Stomach (tissue), 9 donors: ENCODE data around the gene TMIGD2. TPM values are rescaled to one million over a fixed set of nuclear protein-coding genes. Genes with fewer than 3 reads are reported as not detected.
"Not testable (repeated sequence)": the region's sequence is repeated elsewhere in the genome, so short reads cannot be mapped to it uniquely, and the experiment has no call there.

Source experiments
- DNase-seq, 2 donors: peaks; one replicate each; pipeline versions ENCODE4 v3.0.0 to v3.0.0-alpha.2; 2013 to 2019
- H3K27ac ChIP-seq, 5 donors: fragments of 200-600 bp in 4 of 5; sonication (generic) in 4 of 5; one replicate each; pipeline ENCODE4 v1.5.1; 2013 to 2019; ENCODE audit warnings: mild to moderate bottlenecking in 1 of 5, moderate library complexity in 1 of 5
- H3K27me3 ChIP-seq, 3 donors: fragments of 200-600 bp; sonication (generic); one replicate each; pipeline ENCODE4 v1.5.1; 2017 to 2019; ENCODE audit warnings: mixed run types in 1 of 3
- H3K36me3 ChIP-seq, 4 donors: fragments of 200-600 bp; sonication (generic); 1 replicate in 3 of 4; 2 replicates in 1 of 4; pipeline ENCODE4 v1.5.1; 2016 to 2019
- H3K4me1 ChIP-seq, 4 donors: fragments of 200-600 bp; sonication (generic); one replicate each; pipeline ENCODE4 v1.5.1; 2016 to 2019
- H3K4me3 ChIP-seq, 4 donors: fragments of 200-600 bp; sonication (generic) in 3 of 4; one replicate each; pipeline ENCODE4 v1.5.1; 2016 to 2019; ENCODE audit warnings: mild to moderate bottlenecking in 1 of 4
- H3K9me3 ChIP-seq, 4 donors: fragments of 200-600 bp; sonication (generic); one replicate each; pipeline ENCODE4 v1.5.1; 2016 to 2019
- EP300 ChIP-seq: sonication (generic); formaldehyde crosslinking; IDR thresholded peaks from one replicate; pipeline ENCODE4 v1.6.1; 2017; ENCODE audit warnings: antibody characterized with exemption
- POLR2A ChIP-seq, 4 donors: fragments of 450-650 bp; IDR thresholded peaks; one replicate each; pipeline ENCODE4 v1.6.1; 2016; ENCODE audit warnings: antibody characterized with exemption in 4 of 4, control low read depth in 2 of 4, mild to moderate bottlenecking in 1 of 4, moderate library complexity in 1 of 4
- POLR2AphosphoS5 ChIP-seq, 3 donors: sonication (generic); formaldehyde crosslinking; IDR thresholded peaks; one replicate each; pipeline ENCODE4 v1.6.1; 2016; ENCODE audit warnings: antibody characterized with exemption in 3 of 3
- WGBS, 5 donors: extraction: QIAGEN DNeasy Blood & Tissue Kit in 3 of 5; methylation state at CpG; one replicate each; pipeline versions ENCODE4 v1.1.5 to v1.1.7; 2013 to 2018; 5-methylcytosine and 5-hydroxymethylcytosine counted together
- intact Hi-C: fragments of 100-400 bp; cut with DNase I; formaldehyde crosslinking; loops from one replicate; pipeline ENCODE4 v1.15.1; 2023; ENCODE audit warnings: low total_unique reads
- polyA plus RNA-seq, 3 donors: library from polyadenylated mRNA; stranded (reverse); fragments of 200-250 nt; gene quantifications; one replicate each; pipeline ENCODE4 v1.2.3, GENCODE V29; 2013
- total RNA-seq, 5 donors: library from RNA; depleted of rRNA; stranded (reverse); fragments of >200 nt; gene quantifications; one replicate each; pipeline versions ENCODE4 v1.1.0 to v1.2.3, GENCODE V29; 2014 to 2016
- TF ChIP-seq, protein P1 (sequence below), 7 experiments: fragments of 450-650 bp in 4 of 7; fragments of 200-600 bp in 3 of 7; sonication (generic) in 3 of 7; IDR thresholded peaks; one replicate each; pipeline ENCODE4 v1.5.1; 2016 to 2019; ENCODE audit warnings: antibody characterized with exemption in 7 of 7, control low read depth in 2 of 7, mild to moderate bottlenecking in 1 of 7
- donor health status: healthy with polysubstance abuse.
- donor health status: Bipolar disorder and iron deficiency.
- donor health status: healthy.

TMIGD2 gene
- total and polyA plus RNA-seq, 8 donors, result 0.55 to 1.1 TPM; not detected in 6

DNA sequence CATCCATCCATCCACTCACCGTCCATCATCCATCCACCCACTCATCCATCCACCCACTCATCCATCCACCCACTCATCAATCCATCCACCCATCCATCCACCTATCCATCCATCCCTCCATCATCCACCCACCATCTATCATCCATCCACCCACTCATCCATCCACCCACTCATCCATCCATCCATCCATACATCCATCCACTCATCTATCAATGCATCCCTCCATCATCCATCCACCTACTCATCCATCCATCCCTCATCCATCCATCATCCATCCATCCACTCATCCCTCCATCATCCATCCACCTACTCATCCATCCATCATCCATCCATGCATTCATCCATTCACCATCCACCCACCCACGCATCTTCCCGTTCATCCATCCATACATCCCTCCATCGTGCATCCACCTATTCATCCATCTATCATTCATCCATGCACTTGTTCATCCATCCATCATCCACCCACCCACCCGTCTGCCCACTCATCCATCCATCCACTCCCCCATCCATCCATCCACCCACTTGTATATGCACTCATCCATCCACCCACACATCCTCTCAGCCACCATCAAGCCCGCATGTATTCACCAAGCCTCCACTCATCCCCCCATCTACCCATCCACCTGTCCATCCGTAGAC is 32.9 kb upstream of the TMIGD2 start:
- 95 to 97% (median 96%) methylated on average over 7 of the region's 7 CpGs for WGBS, 5 donors
- DNase-seq, result no peak
- intact Hi-C loops, result no loop called here
- H3K27me3 ChIP-seq, result no peaks in the 10 kb centered on the region
- H3K27ac ChIP-seq, result no peak overlapping the region
- TF ChIP-seq POLR2A (IDR thresholded peaks at IDR 0.05) (no peak), POLR2AphosphoS5 (IDR thresholded peaks at IDR 0.05) (no peak), EP300 (no peak)
- TF ChIP-seq, protein P1, sequence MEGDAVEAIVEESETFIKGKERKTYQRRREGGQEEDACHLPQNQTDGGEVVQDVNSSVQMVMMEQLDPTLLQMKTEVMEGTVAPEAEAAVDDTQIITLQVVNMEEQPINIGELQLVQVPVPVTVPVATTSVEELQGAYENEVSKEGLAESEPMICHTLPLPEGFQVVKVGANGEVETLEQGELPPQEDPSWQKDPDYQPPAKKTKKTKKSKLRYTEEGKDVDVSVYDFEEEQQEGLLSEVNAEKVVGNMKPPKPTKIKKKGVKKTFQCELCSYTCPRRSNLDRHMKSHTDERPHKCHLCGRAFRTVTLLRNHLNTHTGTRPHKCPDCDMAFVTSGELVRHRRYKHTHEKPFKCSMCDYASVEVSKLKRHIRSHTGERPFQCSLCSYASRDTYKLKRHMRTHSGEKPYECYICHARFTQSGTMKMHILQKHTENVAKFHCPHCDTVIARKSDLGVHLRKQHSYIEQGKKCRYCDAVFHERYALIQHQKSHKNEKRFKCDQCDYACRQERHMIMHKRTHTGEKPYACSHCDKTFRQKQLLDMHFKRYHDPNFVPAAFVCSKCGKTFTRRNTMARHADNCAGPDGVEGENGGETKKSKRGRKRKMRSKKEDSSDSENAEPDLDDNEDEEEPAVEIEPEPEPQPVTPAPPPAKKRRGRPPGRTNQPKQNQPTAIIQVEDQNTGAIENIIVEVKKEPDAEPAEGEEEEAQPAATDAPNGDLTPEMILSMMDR (IDR thresholded peaks at IDR 0.05), result no peak
- peaks cover 0 to 19% (median 18%) of the 10 kb centered on the region in 4 donors for H3K4me1 ChIP-seq
- no peaks in the 10 kb centered on the region for H3K36me3 ChIP-seq
- H3K4me3 ChIP-seq, result no peak overlapping the region
- H3K9me3 ChIP-seq, result no peaks in the 10 kb centered on the region

DNA sequence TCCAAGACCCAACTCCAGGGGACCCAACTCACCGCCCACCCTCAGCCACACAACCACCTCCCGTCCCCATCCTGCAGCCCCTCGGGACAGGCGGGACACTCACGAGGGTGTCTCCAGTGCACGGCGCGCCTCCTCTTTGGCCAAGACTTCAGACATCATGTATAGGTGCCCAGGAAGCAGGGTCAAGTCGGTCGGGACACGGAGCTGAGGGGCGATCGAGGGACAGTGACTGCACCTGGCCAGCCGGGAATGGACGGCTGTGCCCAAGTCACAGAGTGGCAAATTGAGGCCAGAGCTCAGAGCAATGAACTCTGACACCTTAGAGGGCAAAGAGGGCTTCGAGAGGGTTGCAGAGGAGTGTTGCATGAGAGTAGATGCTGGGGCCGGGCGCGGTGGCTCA is 27.7 kb upstream of the TMIGD2 start:
- Histone ChIP-seq H3K36me3 (no peaks in the 10 kb centered on the region), H3K27me3 (peaks cover 0 to 39% (median 0%) of the 10 kb centered on the region in 3 donors), H3K4me1 (peaks cover 21 to 29% (median 28%) of the 10 kb centered on the region in 4 donors), H3K9me3 (no peaks in the 10 kb centered on the region), H3K27ac (no peak overlapping the region), H3K4me3 (no peak overlapping the region)
- 88 to 98% (median 96%) methylated on average over 10 to 19 of the region's 19 CpGs for WGBS, 5 donors
- no peak for TF ChIP-seq EP300
- no peak for TF ChIP-seq POLR2A (IDR thresholded peaks at IDR 0.05)
- TF ChIP-seq, protein P1 (IDR thresholded peaks at IDR 0.05), result no peak
- TF ChIP-seq POLR2AphosphoS5 (IDR thresholded peaks at IDR 0.05), result no peak
- no peak for DNase-seq
- intact Hi-C loops, result no loop called here

DNA sequence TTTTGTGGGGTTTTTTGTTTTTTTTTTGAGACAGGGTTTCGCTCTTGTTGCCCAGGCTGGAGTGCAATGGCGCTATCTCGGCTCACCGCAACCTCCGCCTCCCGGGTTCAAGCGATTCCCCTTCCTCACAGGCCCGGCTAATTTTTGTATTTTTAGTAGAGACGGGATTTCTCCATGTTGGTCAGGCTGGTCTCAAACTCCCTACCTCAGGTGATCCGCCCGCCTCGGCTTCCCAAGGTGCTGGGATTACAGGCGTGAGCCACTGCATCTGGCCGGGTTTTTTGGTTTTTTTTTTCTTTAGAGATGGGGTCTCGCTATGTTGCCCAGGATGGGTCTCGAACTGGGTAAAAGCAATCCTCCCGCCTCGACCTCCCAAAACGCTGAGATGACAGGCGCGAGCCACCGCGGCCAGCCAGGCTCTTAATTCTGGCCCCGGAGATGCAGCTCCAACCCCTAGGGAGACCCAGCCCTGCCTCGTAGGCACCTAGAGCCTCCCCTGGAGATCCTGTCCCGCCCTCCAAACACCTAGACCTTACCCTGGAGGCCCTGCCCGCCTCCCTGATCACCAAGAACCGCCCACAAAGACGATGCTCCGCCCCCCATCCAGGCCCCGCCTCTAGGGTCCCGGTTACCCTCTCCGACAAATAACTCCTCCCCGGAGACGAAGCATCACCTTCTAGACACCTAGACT is 26.9 kb upstream of the TMIGD2 start:
- DNase-seq, result peak in 1 of 2 donors; percentile 65
- peaks cover 21 to 29% (median 28%) of the 10 kb centered on the region in 4 donors for H3K4me1 ChIP-seq
- peak overlapping the region; percentile 30 to 57 (median 46) for H3K4me3 ChIP-seq
- intact Hi-C loops, H3K36me3 ChIP-seq, H3K9me3 ChIP-seq: not testable (repeated sequence)
- peak overlapping the region in 3 of 5 donors; percentile 32 to 65 (median 49) for H3K27ac ChIP-seq
- H3K27me3 ChIP-seq, result peaks cover 0 to 39% (median 0%) of the 10 kb centered on the region in 3 donors
- 38 to 48% (median 39%) methylated on average over 33 to 35 of the region's 35 CpGs for WGBS, 5 donors

- Histone ChIP-seq H3K27me3 (peaks cover 0 to 39% (median 0%) of the 10 kb centered on the region in 3 donors), H3K4me1 (peaks cover 21 to 29% (median 28%) of the 10 kb centered on the region in 4 donors), H3K4me3 (peak overlapping the region; percentile 30 to 57 (median 46)), H3K36me3 (no peaks in the 10 kb centered on the region), H3K27ac (peak overlapping the region in 4 of 5 donors; percentile 49 to 65 (median 60)), H3K9me3 (no peaks in the 10 kb centered on the region)
- peak; percentile 96 to 99 for DNase-seq
- 1 to 5% (median 3%) methylated on average over 33 to 49 of the region's 49 CpGs for WGBS, 5 donors
- intact Hi-C loops, result no loop called here
- TF ChIP-seq POLR2AphosphoS5 (IDR thresholded peaks at IDR 0.05) (peak in 2 of 3 donors; percentile 8 to 60), POLR2A (IDR thresholded peaks at IDR 0.05) (peak in 1 of 4 donors; percentile 5), EP300 (no peak)
Measured at GRCh38 chr19:4328243-4328990, 26.2 kb upstream of the TMIGD2 start.

GRCh38 chr19:4327877-4328242 is 25.7 kb upstream of the TMIGD2 start:
- Histone ChIP-seq H3K27me3 (peaks cover 0 to 39% (median 0%) of the 10 kb centered on the region in 3 donors), H3K4me3 (peak overlapping the region; percentile 28 to 57 (median 40)), H3K4me1 (peaks cover 21 to 29% (median 28%) of the 10 kb centered on the region in 4 donors), H3K27ac (peak overlapping the region in 4 of 5 donors; percentile 40 to 64 (median 56)), H3K36me3 (no peaks in the 10 kb centered on the region), H3K9me3 (no peaks in the 10 kb centered on the region)
- WGBS, 5 donors, result 9 to 20% (median 14%) methylated on average over 8 to 13 of the region's 13 CpGs
- TF ChIP-seq EP300 (no peak), POLR2AphosphoS5 (IDR thresholded peaks at IDR 0.05) (no peak), POLR2A (IDR thresholded peaks at IDR 0.05) (no peak)
- TF ChIP-seq, protein P1 (IDR thresholded peaks at IDR 0.05), result no peak
- DNase-seq, result no peak
- intact Hi-C loops, result no loop called here
